RWPE2 (cell line): ENCODE measurements around the gene ACTL10.
A peak's percentile ranks its signal among the peaks of the same experiment; 100 is the strongest.

Source experiments
- ATAC-seq: fragments of 200-7000 bp; cut with Tn5 transposase; 3 replicates; pipeline ENCODE4 v1.9.1; 2021; ENCODE audit warnings: low read depth
- DNase-seq: peaks from one replicate; pipeline ENCODE4 v3.0.0-alpha.2; 2020; ENCODE audit warnings: low spot score
- H3K27ac ChIP-seq: fragments of 450-650 bp; 2 replicates; pipeline ENCODE4 v1.5.1; 2017; ENCODE audit warnings: mild to moderate bottlenecking; ENCODE audit not compliant: poor library complexity, severe bottlenecking
- H3K27me3 ChIP-seq: fragments of 250-450 bp; sonication (Bioruptor Pico); 2 replicates; pipeline ENCODE4 v1.5.1; 2021; ENCODE audit warnings: mild to moderate bottlenecking, moderate library complexity; ENCODE audit not compliant: insufficient read depth, poor library complexity, severe bottlenecking
- H3K36me3 ChIP-seq: fragments of 250-450 bp; sonication (Bioruptor Pico); 2 replicates; pipeline ENCODE4 v1.5.1; 2020; ENCODE audit warnings: low read depth, mild to moderate bottlenecking, moderate library complexity
- H3K4me1 ChIP-seq: fragments of 250-450 bp; sonication (Bioruptor Pico); 2 replicates; pipeline ENCODE4 v1.5.1; 2021; ENCODE audit warnings: mild to moderate bottlenecking, moderate library complexity; ENCODE audit not compliant: insufficient read depth, poor library complexity, severe bottlenecking
- H3K4me3 ChIP-seq: fragments of 250-450 bp; sonication (Bioruptor Pico); 2 replicates; pipeline ENCODE4 v1.5.1; 2021; ENCODE audit warnings: mild to moderate bottlenecking, moderate library complexity; ENCODE audit not compliant: severe bottlenecking
- H3K9me3 ChIP-seq: fragments of 250-450 bp; sonication (Bioruptor Pico); 2 replicates; pipeline ENCODE4 v1.5.1; 2021; ENCODE audit warnings: mild to moderate bottlenecking, moderate library complexity; ENCODE audit not compliant: severe bottlenecking
- CTCF ChIP-seq: fragments of 450-650 bp; IDR thresholded peaks from one replicate; pipeline ENCODE4 v1.5.1; 2017; ENCODE audit warnings: mild to moderate bottlenecking, moderate library complexity; ENCODE audit not compliant: poor library complexity, severe bottlenecking

Gene ACTL10

DNA sequence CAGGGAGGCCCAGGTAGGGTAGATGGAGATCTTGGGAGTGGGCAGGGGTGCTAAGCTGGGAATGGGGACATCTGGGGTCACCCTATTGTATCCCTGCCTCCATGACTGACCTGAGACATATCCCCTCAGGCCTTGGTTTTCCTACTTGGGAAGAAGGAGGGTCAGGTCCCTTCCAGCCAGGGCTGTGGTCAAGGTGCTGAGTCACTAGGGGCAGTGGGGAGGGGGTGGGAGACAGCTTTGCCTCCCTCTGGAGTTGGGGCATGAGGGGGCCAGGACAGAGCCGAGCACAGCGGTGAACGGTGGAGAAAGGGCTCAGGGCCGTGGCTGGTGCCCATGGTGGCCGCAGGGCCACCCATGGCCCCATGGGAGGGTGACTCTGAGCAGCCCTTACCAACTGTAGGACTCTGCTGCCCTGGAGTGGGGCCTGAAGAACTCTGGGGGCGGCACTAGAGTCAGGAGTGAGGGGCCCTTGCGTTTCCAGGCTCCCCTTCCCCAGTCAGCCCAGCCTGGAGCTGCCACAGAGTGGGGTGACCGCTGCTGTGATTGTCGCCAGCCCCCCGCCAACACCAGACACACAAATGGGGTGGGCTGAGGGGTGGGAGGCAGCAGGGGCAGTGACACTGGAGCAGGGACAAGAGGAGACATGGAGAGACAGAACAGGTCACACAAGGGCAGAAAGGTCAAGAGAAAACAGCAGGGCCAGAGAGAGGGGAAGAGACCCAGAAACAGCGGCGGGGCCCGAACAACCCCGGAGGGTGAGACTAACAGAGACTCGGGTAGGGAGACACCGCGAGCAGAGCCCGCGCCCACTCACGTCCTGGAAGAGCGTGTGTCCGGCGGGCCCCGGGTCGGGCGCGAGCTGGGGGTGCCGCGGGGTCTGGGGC lies 6.9 kb downstream of the ACTL10 start:
- peak overlapping the region; percentile 49 for H3K4me3 ChIP-seq
- TF ChIP-seq CTCF: no peak
- H3K9me3 ChIP-seq: no peaks in the 10 kb centered on the region
- DNase-seq: peak; percentile 78
- no peaks in the 10 kb centered on the region for H3K4me1 ChIP-seq
- peak overlapping the region; percentile 39 for H3K27ac ChIP-seq
- peak; percentile 36; the same call in 2 of the 3 replicates for ATAC-seq
- H3K36me3 ChIP-seq: peaks cover 27% of the 10 kb centered on the region
- no peaks in the 10 kb centered on the region for H3K27me3 ChIP-seq

DNA sequence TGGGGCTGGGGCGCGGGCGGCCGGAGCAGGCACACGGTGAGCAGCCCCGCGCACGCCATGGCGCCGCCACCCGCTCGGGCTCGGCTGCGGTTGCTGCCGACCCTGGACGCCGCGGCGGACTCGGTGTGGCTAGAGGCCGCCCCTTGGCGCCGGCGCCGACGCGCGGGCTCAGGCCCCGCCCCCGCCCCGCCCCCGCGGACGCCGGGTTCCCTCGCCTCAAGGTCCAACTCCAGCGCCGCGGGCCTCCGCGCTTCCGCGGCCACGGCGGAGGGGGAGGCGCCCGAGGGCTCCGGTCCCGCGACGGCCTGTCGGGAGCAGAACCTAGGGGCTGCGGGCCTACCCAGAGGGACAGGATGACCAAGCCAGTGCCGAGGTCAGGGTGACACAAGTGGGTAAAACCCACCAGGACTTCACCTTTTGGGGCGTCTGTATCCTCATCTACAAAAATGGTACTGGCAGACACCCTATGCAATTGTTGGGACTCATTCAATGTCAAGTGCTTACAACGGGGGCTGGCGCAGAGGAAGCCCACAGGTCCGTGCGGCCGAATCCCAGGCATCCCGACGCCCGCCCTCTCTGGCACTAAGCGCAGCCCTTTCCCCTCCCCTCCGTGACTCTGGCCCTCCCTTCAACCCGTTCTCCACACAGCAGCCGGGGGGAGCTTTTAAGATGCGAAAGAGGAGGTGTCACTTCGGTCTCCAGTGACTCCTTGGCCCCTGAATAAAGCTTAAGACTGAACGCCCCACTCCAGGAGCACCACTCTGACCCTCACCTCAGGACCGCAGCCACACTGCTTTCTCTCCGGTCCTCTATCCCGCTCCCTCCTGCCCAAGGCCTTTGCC lies 7.8 kb downstream of the ACTL10 start, which contains the start of gene NECAB3:
NECAB3 (minus strand) TSS at position 135 of the 842 bp plus-strand sequence; CDS start at position 59, 76 bp downstream.
- H3K4me3 ChIP-seq: peak within 1 kb of the TSS; percentile 49
- peak within 1 kb of the TSS; percentile 39 for H3K27ac ChIP-seq
- ATAC-seq (peak; percentile 71), DNase-seq (peak; percentile 90)
- no peaks in the 10 kb centered on the region for H3K27me3 ChIP-seq
- no peaks in the 10 kb centered on the region for H3K4me1 ChIP-seq
- no peaks in the 10 kb centered on the region for H3K9me3 ChIP-seq
- peak; percentile 31 for TF ChIP-seq CTCF
- H3K36me3 ChIP-seq: peaks cover 32% of the 10 kb centered on the region

DNA sequence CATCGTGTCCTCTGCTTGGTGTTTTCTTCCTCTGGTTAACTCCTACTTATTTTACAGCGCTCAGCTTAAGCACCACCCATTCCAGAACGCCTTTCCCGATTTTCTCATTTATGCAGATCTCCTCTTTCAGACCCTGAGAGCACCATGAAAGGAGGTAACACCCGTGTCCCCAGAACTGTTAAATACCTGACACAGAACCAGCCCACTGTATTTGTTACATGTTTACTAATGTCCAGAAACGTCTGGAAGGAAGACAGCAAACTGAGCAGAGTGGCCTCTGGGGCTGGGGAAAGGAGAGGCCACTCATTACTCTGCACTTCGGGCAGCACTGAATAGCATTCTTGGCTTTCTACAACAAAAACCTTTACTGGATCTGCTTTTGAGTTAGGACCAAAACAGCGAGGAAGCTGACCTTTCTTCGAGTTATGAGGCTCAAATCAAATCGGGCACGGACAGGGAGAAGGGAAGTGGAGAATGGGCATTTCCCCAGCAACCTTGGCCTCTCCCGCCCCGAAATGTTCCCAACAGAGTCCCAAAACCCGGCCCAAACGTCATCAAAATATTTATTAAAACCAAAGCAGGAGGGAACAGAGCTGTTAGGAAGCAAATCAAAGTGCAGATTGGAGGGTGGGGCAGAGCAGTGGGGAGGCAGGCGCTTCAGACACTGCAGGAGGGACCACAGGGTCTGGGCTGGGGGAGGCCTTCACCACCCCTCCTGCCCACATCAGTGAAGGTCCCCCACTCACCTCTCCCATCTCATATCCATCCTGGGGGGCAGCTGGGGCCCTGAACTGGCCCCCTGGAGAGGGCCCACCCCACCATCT lies 8.6 kb downstream of the ACTL10 start:
- peak; percentile 62 for DNase-seq
- H3K27ac ChIP-seq: peak overlapping the region; percentile 39
- H3K4me3 ChIP-seq: no peak overlapping the region
- H3K4me1 ChIP-seq: no peaks in the 10 kb centered on the region
- ATAC-seq: no peak
- peaks cover 40% of the 10 kb centered on the region for H3K36me3 ChIP-seq
- H3K27me3 ChIP-seq: no peaks in the 10 kb centered on the region
- no peak for TF ChIP-seq CTCF
- no peaks in the 10 kb centered on the region for H3K9me3 ChIP-seq

DNA sequence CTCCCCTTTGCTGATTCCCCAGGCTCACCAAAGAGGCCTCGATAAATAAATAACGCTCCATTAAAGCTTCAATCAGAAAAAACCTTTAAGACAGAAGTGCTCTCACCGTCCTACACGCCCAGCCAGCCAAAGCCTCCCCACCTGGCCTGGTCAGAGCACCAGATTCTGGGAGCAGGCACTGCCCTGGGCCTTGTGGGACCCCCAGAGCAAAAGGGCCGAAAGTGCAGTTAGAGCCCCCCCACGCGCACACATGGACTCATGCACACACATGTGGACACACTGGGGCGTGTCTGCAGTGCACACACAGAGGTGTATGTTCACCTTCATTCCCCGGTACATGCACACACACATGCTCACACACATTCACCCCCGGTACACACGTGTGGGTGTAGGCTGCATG lies 9.4 kb downstream of the ACTL10 start:
- Histone ChIP-seq H3K36me3 (peaks cover 48% of the 10 kb centered on the region), H3K27me3 (no peaks in the 10 kb centered on the region), H3K9me3 (no peaks in the 10 kb centered on the region), H3K4me3 (no peak overlapping the region), H3K27ac (no peak overlapping the region), H3K4me1 (no peaks in the 10 kb centered on the region)
- DNase-seq: peak; percentile 83
- ATAC-seq: no peak
- no peak for TF ChIP-seq CTCF
